Immature natural killer cell (primary cell): ENCODE results near the gene IKZF4. TPM values are rescaled to one million over a fixed set of nuclear protein-coding genes. Genes with fewer than 3 reads are reported as not detected.

Experiments used
- DNase-seq, 3 donors: peaks; one replicate each; pipeline ENCODE4 v3.0.0; 2022; ENCODE audit warnings: mixed read lengths in 1 of 3
- H3K27ac Mint-ChIP-seq, 6 donors: one replicate each; pipeline ENCODE4 v1.8.0; 2020; ENCODE audit warnings: mixed read lengths in 6 of 6, mild to moderate bottlenecking in 5 of 6, inconsistent platforms in 4 of 6, moderate library complexity in 3 of 6
- H3K27me3 Mint-ChIP-seq, 3 donors: one replicate each; pipeline ENCODE4 v1.8.0; 2020 to 2021; ENCODE audit warnings: low read depth in 3 of 3, mild to moderate bottlenecking in 3 of 3, mixed read lengths in 3 of 3, moderate library complexity in 3 of 3, inconsistent platforms in 1 of 3
- H3K36me3 Mint-ChIP-seq, 3 donors: one replicate each; pipeline ENCODE4 v1.8.0; 2020; ENCODE audit warnings: mixed read lengths in 3 of 3, inconsistent platforms in 2 of 3, mild to moderate bottlenecking in 2 of 3
- H3K4me1 Mint-ChIP-seq, 2 donors: one replicate each; pipeline ENCODE4 v1.8.0; 2020; ENCODE audit warnings: inconsistent platforms in 2 of 2, mild to moderate bottlenecking in 2 of 2, mixed read lengths in 2 of 2, moderate library complexity in 1 of 2
- H3K4me3 Mint-ChIP-seq, 5 donors: one replicate each; pipeline ENCODE4 v1.8.0; 2020; ENCODE audit warnings: mild to moderate bottlenecking in 5 of 5, mixed read lengths in 5 of 5, inconsistent platforms in 3 of 5, moderate library complexity in 3 of 5
- H3K9me3 Mint-ChIP-seq, 6 donors: one replicate each; pipeline ENCODE4 v1.8.0; 2020; ENCODE audit warnings: mild to moderate bottlenecking in 6 of 6, mixed read lengths in 6 of 6, inconsistent platforms in 4 of 6, moderate library complexity in 3 of 6
- polyA plus RNA-seq, 3 donors: library from polyadenylated mRNA; unstranded; fragments of 300-500 nt; fragmentation: Illumina TruSeq; gene quantifications; one replicate each; pipeline ENCODE4 v1.2.3, GENCODE V29; 2021

IKZF4 gene
- polyA plus RNA-seq, 3 donors from 2014 or later = 1.0 TPM; not detected in 2

DNA sequence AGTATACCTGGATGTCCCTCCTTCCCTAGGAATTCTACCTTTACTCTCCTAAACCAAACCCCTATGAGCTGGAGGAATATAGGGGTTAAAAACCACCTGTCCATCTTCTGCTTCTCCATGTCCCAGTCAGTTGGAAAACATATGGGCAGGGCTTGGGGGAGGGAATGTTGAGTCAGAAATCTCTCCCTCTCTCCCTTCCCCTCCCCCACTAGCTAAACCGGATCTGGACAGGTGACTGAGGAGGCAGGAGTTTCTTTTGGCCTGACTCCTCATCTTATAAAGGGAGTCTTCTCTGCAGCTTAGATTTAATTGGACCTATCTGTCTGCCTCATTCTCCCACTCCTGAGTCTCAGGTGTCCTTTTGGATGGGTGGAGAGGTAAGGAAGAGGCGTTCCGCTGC lies 65.3 kb downstream of the IKZF4 start:
- H3K4me3 Mint-ChIP-seq = no peak overlapping the region
- H3K27me3 Mint-ChIP-seq = peaks cover 2 to 4% (median 2%) of the 10 kb centered on the region in 3 donors
- H3K27ac Mint-ChIP-seq = no peak overlapping the region
- H3K36me3 Mint-ChIP-seq = no peaks in the 10 kb centered on the region
- H3K9me3 Mint-ChIP-seq = no peaks in the 10 kb centered on the region
- DNase-seq = no peak
- H3K4me1 Mint-ChIP-seq = no peaks in the 10 kb centered on the region

DNA sequence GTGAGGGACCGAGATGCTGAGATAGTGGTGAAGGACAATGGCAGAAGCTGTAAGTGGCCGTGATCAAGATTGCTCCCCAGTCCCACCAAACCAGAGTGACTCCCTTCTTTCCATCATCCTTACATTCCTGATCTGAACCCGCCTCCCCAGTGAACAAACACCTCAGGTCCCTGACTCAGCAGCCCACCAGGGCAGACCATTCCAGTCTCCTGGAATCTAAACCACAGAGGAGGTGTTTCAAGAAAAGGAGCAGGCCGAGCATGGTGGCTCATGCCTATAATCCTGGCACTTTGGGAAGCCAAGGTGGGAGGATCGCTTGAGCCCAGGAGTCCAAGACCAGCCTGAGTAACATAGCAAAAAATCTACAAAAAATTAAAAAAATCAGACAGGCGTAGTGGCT lies 65.8 kb downstream of the IKZF4 start:
- Mint-ChIP-seq H3K9me3 (no peaks in the 10 kb centered on the region), H3K4me1 (no peaks in the 10 kb centered on the region), H3K4me3 (no peak overlapping the region), H3K27me3 (peaks cover 0 to 4% (median 2%) of the 10 kb centered on the region in 3 donors), H3K36me3 (no peaks in the 10 kb centered on the region), H3K27ac (no peak overlapping the region)
- no peak for DNase-seq

DNA sequence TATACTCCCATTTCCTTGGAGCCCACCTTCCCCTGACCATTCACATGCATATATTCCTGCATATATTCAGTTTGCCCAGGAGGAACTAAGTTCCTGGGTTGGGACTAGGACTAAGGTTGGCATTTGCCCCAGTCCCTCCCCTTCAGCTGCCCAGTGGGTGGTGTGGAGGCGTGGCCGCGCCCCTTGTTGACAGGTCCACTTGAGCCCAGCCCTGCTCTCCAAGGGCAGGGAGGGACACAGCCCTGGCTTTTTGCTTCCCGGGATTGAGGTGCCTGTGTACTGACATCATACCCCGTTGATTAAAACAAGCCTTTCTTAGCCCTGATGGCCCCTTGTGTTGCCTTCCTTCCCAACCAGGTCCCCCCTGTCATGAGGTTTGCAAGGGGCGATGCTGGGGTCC lies 66.4 kb downstream of the IKZF4 start:
- Mint-ChIP-seq H3K36me3 (no peaks in the 10 kb centered on the region), H3K4me3 (no peak overlapping the region), H3K4me1 (no peaks in the 10 kb centered on the region), H3K27me3 (peaks cover 0 to 4% (median 0%) of the 10 kb centered on the region in 3 donors), H3K27ac (no peak overlapping the region), H3K9me3 (no peaks in the 10 kb centered on the region)
- no peak for DNase-seq

Other genes with a start within 250 kb of the IKZF4 start
- gene SARNP, start 203.3 kb upstream of the IKZF4 start, polyA plus RNA-seq = 100 to 1,000 TPM; 115 to 157 (median 132) TPM
- gene ORMDL2, start 203.0 kb upstream of the IKZF4 start, polyA plus RNA-seq = 100 to 1,000 TPM; 104 to 163 (median 147) TPM
- gene DNAJC14, start 191.5 kb upstream of the IKZF4 start, polyA plus RNA-seq = 10 to 100 TPM; 36.7 to 51.4 (median 51.1) TPM
- under 1 TPM in 1 of 3 donors, not detected in 2; 0.10 TPM for gene MMP19, start 178.1 kb upstream of the IKZF4 start, polyA plus RNA-seq
- gene PYM1, start 93.1 kb upstream of the IKZF4 start, polyA plus RNA-seq = 10 to 100 TPM; 41.2 to 66.3 (median 54.2) TPM
- gene DGKA, start 89.9 kb upstream of the IKZF4 start, polyA plus RNA-seq = 10 to 100 TPM; 14.9 to 38.1 (median 19.7) TPM
- under 1 TPM in 1 of 3 donors, not detected in 2; 0.44 TPM for gene PMEL, start 55.0 kb upstream of the IKZF4 start, polyA plus RNA-seq
- gene CDK2, start 54.2 kb upstream of the IKZF4 start, polyA plus RNA-seq = 10 to 100 TPM; 11.6 to 27.7 (median 13.4) TPM
- 10 to 100 TPM; 54.6 to 80.6 (median 76.9) TPM for gene RAB5B, start 47.0 kb upstream of the IKZF4 start, polyA plus RNA-seq
- gene SUOX, start 23.8 kb upstream of the IKZF4 start, polyA plus RNA-seq = 1 to 10 TPM; 3.5 to 5.9 (median 5.9) TPM
- 100 to 1,000 TPM; 294 to 705 (median 698) TPM for gene RPS26, start 20.9 kb downstream of the IKZF4 start, polyA plus RNA-seq
- gene ERBB3, start 59.1 kb downstream of the IKZF4 start, polyA plus RNA-seq = not detected
- gene PA2G4, start 83.5 kb downstream of the IKZF4 start, polyA plus RNA-seq = 100 to 1,000 TPM; 192 to 222 (median 214) TPM
- 1,000 to 10,000 TPM; 2,591 to 7,233 (median 3,803) TPM for gene RPL41, start 95.6 kb downstream of the IKZF4 start, polyA plus RNA-seq
- gene ZC3H10, start 97.2 kb downstream of the IKZF4 start, polyA plus RNA-seq = 1 to 10 TPM in 2 of 3 donors, under 1 TPM in 1; 0.86 to 4.2 (median 1.3) TPM
- gene ESYT1, start 107.2 kb downstream of the IKZF4 start, polyA plus RNA-seq = 100 to 1,000 TPM; 217 to 502 (median 273) TPM
- gene MYL6B, start 131.5 kb downstream of the IKZF4 start, polyA plus RNA-seq = 10 to 100 TPM in 1 of 3 donors, 1 to 10 TPM in 2; 1.5 to 12.9 (median 9.3) TPM
- 1,000 to 10,000 TPM; 2,998 to 5,712 (median 4,230) TPM for gene MYL6, start 137.3 kb downstream of the IKZF4 start, polyA plus RNA-seq
- 100 to 1,000 TPM in 1 of 3 donors, 10 to 100 TPM in 2; 25.7 to 118 (median 43.7) TPM for gene SMARCC2, start 168.4 kb downstream of the IKZF4 start, polyA plus RNA-seq
- gene RNF41, start 200.9 kb downstream of the IKZF4 start, polyA plus RNA-seq = 10 to 100 TPM; 49.0 to 55.1 (median 49.3) TPM
- gene NABP2, start 203.3 kb downstream of the IKZF4 start, polyA plus RNA-seq = 1 to 10 TPM; 3.2 to 8.8 (median 6.8) TPM
- gene SLC39A5, start 209.0 kb downstream of the IKZF4 start, polyA plus RNA-seq = not detected
- gene ANKRD52, start 237.3 kb downstream of the IKZF4 start, polyA plus RNA-seq = 10 to 100 TPM in 1 of 3 donors, 1 to 10 TPM in 2; 3.2 to 23.3 (median 3.7) TPM
- 10 to 100 TPM; 12.0 to 18.6 (median 18.3) TPM for gene COQ10A, start 245.9 kb downstream of the IKZF4 start, polyA plus RNA-seq